NCI-H345 treated with DMSO at 0.1 percent for 48 hours (cell line): ENCODE data around the gene SPNS1.

ENCODE experiments used
- DNase-seq: peaks from one replicate; lab custom pipeline; 2025; ENCODE audit not compliant: unreplicated experiment; lab: John Stamatoyannopoulos, UW

The SPNS1 gene

DNA sequence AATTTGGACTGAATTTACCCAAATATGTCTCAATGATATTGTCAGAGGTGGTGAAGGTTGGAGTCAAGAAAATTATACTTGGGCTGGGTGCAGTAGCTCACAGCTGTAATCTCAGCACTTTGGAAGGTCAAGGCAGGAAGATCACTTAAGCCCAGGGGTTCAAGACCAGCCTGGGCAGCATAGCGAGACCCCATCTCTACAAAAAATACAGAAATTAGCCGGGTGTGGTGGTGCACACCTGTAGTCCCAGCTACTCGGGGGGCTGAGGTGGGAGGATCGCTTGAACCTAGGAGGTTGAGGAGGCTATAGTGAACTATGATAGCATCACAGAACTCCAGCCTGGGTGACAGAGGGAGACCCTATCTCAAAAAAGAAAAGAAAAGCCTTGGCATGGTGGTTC lies 51.2 kb downstream of the SPNS1 start:
- DNase-seq, result no peak

DNA sequence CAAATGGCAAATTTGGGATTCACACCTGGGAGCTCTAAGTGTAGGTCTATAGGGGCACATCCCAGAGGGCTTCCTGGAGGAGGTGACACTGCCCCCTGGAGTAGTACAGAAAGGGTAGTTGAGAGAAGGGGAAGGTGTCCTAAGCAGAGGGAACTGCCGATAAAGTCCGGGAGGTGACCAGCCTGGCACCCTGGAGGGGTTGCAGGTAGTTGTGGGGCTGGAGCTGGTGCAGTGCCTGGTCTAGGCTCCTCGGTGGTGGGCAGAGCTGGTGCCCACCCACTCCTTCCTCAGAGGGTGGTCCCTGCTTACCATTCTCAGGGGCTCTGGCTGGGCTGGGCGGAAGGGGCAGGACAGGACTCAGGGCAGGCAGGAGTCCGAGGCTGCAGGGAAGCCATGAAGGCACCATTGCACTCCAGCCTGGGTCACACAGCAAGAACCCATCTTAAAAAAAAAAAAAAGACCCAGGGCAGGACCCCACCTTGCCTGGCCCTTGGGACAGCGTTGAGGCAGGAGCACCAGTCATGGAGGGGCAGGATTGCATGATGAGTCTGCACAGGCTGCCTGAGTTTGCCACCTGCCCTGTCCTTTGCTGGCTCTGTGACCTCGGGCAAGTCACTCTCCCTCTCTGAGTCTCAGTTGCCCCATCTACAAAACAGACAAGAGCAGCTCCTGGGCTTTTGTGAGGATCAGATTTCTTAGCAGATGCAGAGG lies 54.0 kb downstream of the SPNS1 start:
- no peak for DNase-seq

DNA sequence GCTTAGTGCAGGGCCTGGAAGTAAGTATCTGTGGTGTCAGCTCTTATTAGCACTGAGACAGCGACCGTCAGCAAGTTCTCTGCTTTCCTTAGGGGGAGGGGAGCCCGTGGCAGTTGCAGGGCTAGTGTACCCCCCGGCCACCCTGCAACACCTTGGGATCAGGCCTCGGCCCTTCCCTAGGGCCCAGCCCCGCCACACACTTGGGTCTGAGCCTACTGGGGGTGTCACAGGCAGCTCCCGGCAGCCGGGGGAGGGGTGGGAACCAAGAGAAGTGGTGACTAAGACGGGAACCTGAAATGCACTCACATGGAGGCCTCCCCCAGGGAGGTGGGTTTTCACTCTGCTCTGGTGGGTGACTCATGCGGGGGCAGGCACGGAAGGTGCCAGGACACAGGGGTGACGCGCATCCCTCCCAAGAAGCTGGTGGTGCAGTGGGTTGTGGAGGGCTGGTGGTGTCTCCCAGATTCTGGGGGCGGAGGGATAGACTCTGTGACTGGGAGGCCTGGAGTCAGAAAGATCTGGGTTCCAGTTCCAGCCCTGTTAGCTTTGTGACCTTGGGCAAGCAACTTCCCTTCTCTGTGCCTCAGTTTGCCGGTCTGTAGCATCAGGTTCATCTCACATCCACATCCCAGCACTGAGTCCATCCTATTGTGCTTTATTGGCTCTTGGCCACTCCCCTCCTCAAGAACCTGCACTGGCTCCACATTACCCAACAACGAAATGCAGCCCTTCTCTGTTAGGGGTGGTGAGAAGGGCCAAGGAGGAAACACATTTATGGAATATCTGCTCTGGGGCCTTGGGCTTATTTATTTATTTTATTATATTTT lies 54.8 kb downstream of the SPNS1 start:
- DNase-seq, result no peak

DNA sequence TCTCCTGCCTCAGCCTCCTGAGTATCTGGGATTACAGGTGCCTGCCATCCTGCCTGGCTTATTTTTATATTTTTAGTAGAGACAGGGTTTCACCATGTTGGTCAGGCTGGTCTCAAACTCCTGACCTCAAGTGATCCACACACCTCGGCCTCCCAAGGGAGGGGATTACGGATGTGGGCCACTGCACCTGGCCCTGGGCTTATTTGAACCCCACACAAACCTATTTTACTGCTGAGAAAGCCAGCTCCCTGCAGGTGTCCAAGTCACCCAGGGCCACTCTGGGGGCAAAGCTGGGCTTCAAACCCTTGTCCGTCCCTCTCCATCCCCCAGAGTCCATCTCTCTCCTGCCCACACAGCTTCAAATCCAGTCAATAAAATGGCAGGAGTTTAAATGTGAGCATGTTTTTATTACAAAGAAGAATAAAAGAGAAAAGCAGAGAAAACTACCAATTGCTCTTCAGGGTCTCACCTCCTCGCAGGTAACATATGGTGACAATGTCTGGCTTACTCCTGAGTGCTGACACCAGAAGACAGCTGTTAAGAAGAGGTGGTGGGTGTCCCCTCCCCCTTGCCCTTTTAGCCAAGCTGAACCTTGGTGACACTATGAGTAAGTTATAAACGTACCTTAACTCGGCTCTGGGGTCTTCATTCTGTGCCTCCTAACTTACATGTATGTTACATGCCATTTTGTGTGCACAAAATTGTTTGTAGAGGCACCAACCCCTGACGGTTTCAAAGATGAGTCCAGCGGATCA lies 55.7 kb downstream of the SPNS1 start:
- no peak for DNase-seq
